Activated T-cell treated with anti-CD3 and anti-CD28 coated beads, Interleukin-2, amount 50 U/mL, for 4 hours (primary cell): ENCODE measurements around the gene KCNJ6. TPM values are rescaled to one million over a fixed set of nuclear protein-coding genes. Genes with fewer than 3 reads are reported as not detected.

Source experiments
- ATAC-seq, 2 donors: fragments of 200-7000 bp; cut with Tn5 transposase; one replicate each; pipeline ENCODE4 v1.10.0; 2021
- DNase-seq: peaks from one replicate; pipeline ENCODE4 v3.0.0-alpha.2; 2020
- H3K27me3 Mint-ChIP-seq: one replicate; pipeline ENCODE4 v1.8.0; 2021; ENCODE audit warnings: low read depth, mixed read lengths
- H3K36me3 Mint-ChIP-seq: one replicate; pipeline ENCODE4 v1.8.0; 2022; ENCODE audit warnings: mixed read lengths; ENCODE audit not compliant: insufficient read depth
- H3K4me1 Mint-ChIP-seq: one replicate; pipeline ENCODE4 v1.8.0; 2021; ENCODE audit warnings: low read depth, mixed read lengths
- H3K4me3 Mint-ChIP-seq: one replicate; pipeline ENCODE4 v1.8.0; 2021; ENCODE audit warnings: mild to moderate bottlenecking, moderate library complexity, mixed read lengths
- H3K9me3 Mint-ChIP-seq: one replicate; pipeline ENCODE4 v1.8.0; 2021; ENCODE audit warnings: mixed read lengths
- total RNA-seq, 3 donors: library from RNA; stranded (reverse); gene quantifications; one replicate each; pipeline ENCODE4 v1.2.1, GENCODE V29; 2021

KCNJ6 gene
- total RNA-seq, 3 donors from 2014 or later: not detected

GRCh38 chr21:37886120-37886519 lies 30.1 kb downstream of the KCNJ6 start:
- DNase-seq: no peak
- Mint-ChIP-seq H3K36me3 (no peaks in the 10 kb centered on the region), H3K27me3 (peaks cover 11% of the 10 kb centered on the region), H3K4me1 (no peaks in the 10 kb centered on the region), H3K4me3 (no peak overlapping the region), H3K9me3 (no peaks in the 10 kb centered on the region)
- ATAC-seq: no peak

- ATAC-seq (peak in 1 of 2 donors; percentile 43), DNase-seq (no peak)
- Mint-ChIP-seq H3K27me3 (peaks cover 5% of the 10 kb centered on the region), H3K9me3 (no peaks in the 10 kb centered on the region), H3K4me3 (no peak overlapping the region), H3K4me1 (no peaks in the 10 kb centered on the region), H3K36me3 (no peaks in the 10 kb centered on the region)
Observed at GRCh38 chr21:37878946-37879660, 37.2 kb downstream of the KCNJ6 start.

GRCh38 chr21:37877888-37878684 lies 38.2 kb downstream of the KCNJ6 start:
- H3K4me3 Mint-ChIP-seq: no peak overlapping the region
- H3K27me3 Mint-ChIP-seq: peaks cover 5% of the 10 kb centered on the region
- H3K4me1 Mint-ChIP-seq: no peaks in the 10 kb centered on the region
- ATAC-seq (peak in 1 of 2 donors; percentile 14), DNase-seq (no peak)
- H3K9me3 Mint-ChIP-seq: no peaks in the 10 kb centered on the region
- no peaks in the 10 kb centered on the region for H3K36me3 Mint-ChIP-seq

- DNase-seq (no peak), ATAC-seq (no peak)
- H3K36me3 Mint-ChIP-seq: no peaks in the 10 kb centered on the region
- no peak overlapping the region for H3K4me3 Mint-ChIP-seq
- peaks cover 5% of the 10 kb centered on the region for H3K27me3 Mint-ChIP-seq
- no peaks in the 10 kb centered on the region for H3K9me3 Mint-ChIP-seq
- H3K4me1 Mint-ChIP-seq: no peaks in the 10 kb centered on the region
Observed at GRCh38 chr21:37877171-37877570, 39.1 kb downstream of the KCNJ6 start.

GRCh38 chr21:37876561-37876960 lies 39.7 kb downstream of the KCNJ6 start:
- H3K36me3 Mint-ChIP-seq: no peaks in the 10 kb centered on the region
- ATAC-seq (no peak), DNase-seq (no peak)
- no peaks in the 10 kb centered on the region for H3K4me1 Mint-ChIP-seq
- H3K4me3 Mint-ChIP-seq: no peak overlapping the region
- H3K9me3 Mint-ChIP-seq: no peaks in the 10 kb centered on the region
- peaks cover 8% of the 10 kb centered on the region for H3K27me3 Mint-ChIP-seq

GRCh38 chr21:37874904-37875780 lies 41.1 kb downstream of the KCNJ6 start:
- Mint-ChIP-seq H3K9me3 (no peaks in the 10 kb centered on the region), H3K36me3 (no peaks in the 10 kb centered on the region), H3K4me3 (no peak overlapping the region), H3K4me1 (no peaks in the 10 kb centered on the region), H3K27me3 (peaks cover 8% of the 10 kb centered on the region)
- DNase-seq: no peak
- ATAC-seq: no peak

- H3K4me1 Mint-ChIP-seq: no peaks in the 10 kb centered on the region
- no peak for DNase-seq
- H3K36me3 Mint-ChIP-seq: no peaks in the 10 kb centered on the region
- H3K9me3 Mint-ChIP-seq: no peaks in the 10 kb centered on the region
- no peak for ATAC-seq
- no peak overlapping the region for H3K4me3 Mint-ChIP-seq
- H3K27me3 Mint-ChIP-seq: peaks cover 7% of the 10 kb centered on the region
Observed at GRCh38 chr21:37874481-37874880, 41.8 kb downstream of the KCNJ6 start.

GRCh38 chr21:37873655-37874054 lies 42.6 kb downstream of the KCNJ6 start:
- no peak for ATAC-seq
- Mint-ChIP-seq H3K9me3 (no peaks in the 10 kb centered on the region), H3K4me1 (no peaks in the 10 kb centered on the region), H3K27me3 (peaks cover 3% of the 10 kb centered on the region), H3K4me3 (no peak overlapping the region), H3K36me3 (no peaks in the 10 kb centered on the region)
- no peak for DNase-seq

GRCh38 chr21:37871121-37871862 lies 45.0 kb downstream of the KCNJ6 start:
- Mint-ChIP-seq H3K27me3 (peaks cover 4% of the 10 kb centered on the region), H3K9me3 (no peaks in the 10 kb centered on the region), H3K36me3 (no peaks in the 10 kb centered on the region), H3K4me1 (no peaks in the 10 kb centered on the region), H3K4me3 (no peak overlapping the region)
- DNase-seq: no peak
- ATAC-seq: no peak

- DNase-seq (no peak), ATAC-seq (no peak)
- Mint-ChIP-seq H3K27me3 (peaks cover 7% of the 10 kb centered on the region), H3K36me3 (no peaks in the 10 kb centered on the region), H3K4me3 (no peak overlapping the region), H3K9me3 (no peaks in the 10 kb centered on the region), H3K4me1 (no peaks in the 10 kb centered on the region)
Observed at GRCh38 chr21:37870221-37870620, 46.0 kb downstream of the KCNJ6 start.

GRCh38 chr21:37869661-37870060 lies 46.6 kb downstream of the KCNJ6 start:
- no peaks in the 10 kb centered on the region for H3K36me3 Mint-ChIP-seq
- H3K4me1 Mint-ChIP-seq: no peaks in the 10 kb centered on the region
- ATAC-seq: no peak
- H3K9me3 Mint-ChIP-seq: no peaks in the 10 kb centered on the region
- H3K4me3 Mint-ChIP-seq: no peak overlapping the region
- no peak for DNase-seq
- H3K27me3 Mint-ChIP-seq: peaks cover 7% of the 10 kb centered on the region

- no peak for ATAC-seq
- H3K4me1 Mint-ChIP-seq: no peaks in the 10 kb centered on the region
- no peak overlapping the region for H3K4me3 Mint-ChIP-seq
- DNase-seq: no peak
- H3K27me3 Mint-ChIP-seq: peaks cover 7% of the 10 kb centered on the region
- no peaks in the 10 kb centered on the region for H3K9me3 Mint-ChIP-seq
- no peaks in the 10 kb centered on the region for H3K36me3 Mint-ChIP-seq
Observed at GRCh38 chr21:37868446-37869295, 47.6 kb downstream of the KCNJ6 start.

- H3K4me1 Mint-ChIP-seq: no peaks in the 10 kb centered on the region
- H3K9me3 Mint-ChIP-seq: no peaks in the 10 kb centered on the region
- ATAC-seq: no peak
- no peaks in the 10 kb centered on the region for H3K36me3 Mint-ChIP-seq
- DNase-seq: no peak
- no peak overlapping the region for H3K4me3 Mint-ChIP-seq
- H3K27me3 Mint-ChIP-seq: peaks cover 5% of the 10 kb centered on the region
Observed at GRCh38 chr21:37866027-37866426, 50.2 kb downstream of the KCNJ6 start.
